ENCODE results near the gene ENOX1. TPM values are rescaled to one million over a fixed set of nuclear protein-coding genes. Genes with fewer than 3 reads are reported as not detected.
A peak's percentile ranks its signal among the peaks of the same experiment; 100 is the strongest.

ENOX1 gene
- polyA plus RNA-seq, 2 of the 4 experiments (the other 2 are of a cell fraction): 0.28 to 0.41 TPM

DNA sequence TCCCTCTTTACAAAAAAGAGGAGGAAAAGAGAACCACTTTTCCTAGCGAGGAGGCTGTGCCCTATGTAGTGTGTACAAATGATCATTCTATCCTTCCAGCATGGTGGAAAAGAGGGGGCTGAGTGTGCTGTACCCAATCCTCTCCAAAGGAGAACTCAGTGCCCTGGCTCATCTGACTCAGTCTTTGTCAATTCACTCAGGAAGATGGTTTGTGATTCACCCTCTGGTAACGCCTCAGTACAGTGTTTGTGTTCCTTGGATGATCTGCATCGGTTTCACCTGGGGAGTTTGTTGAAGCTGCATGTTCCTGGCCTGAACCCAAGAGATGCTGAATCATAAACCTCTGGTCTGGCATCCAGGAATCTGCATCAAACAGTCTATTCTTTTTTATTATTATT is 18.3 kb upstream of the ENOX1 start (continued):
- TF ChIP-seq NPAS2 (CRISPR knock-in tag; IDR thresholded peaks at IDR 0.05; ENCODE audit: borderline replicate concordance) (no peak), KDM5A (IDR thresholded peaks at IDR 0.05) (no peak), CBX8 (IDR thresholded peaks at IDR 0.05) (no peak)

- 3% methylated on average over 5 of the region's 5 CpGs for WGBS (ENCODE audit: missing lambda C conversion rate)
These were observed 17.8 kb upstream of the ENOX1 start for GRCh38 chr13:43804461-43805070.

DNA sequence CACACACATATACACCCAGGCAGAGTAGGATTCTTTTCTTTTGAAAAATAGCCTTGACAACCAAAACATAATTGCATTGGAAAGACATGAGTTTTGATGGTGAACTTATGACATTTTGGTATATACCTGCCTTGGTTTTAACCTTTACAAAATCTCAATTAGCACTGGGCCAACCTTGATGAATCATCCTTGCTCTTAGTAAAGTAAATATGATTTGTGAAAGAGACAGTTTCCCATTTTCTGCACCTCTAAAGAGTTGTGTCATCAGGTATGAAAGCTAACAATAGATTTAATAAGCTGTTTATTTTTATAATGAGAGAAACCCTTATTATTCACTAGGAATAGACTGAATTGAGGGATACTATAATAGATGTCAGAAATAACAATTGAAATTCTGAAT is 15.7 kb upstream of the ENOX1 start:
- CTCF ChIA-PET: interaction anchor here (3.6 kb wide), 1 partner anchor 15 kb away, joined by 21 read pairs; the partner anchor contains the start of gene ENOX1

More at GRCh38 chr13:43804461-43805070, 17.8 kb upstream of the ENOX1 start:
- Histone ChIP-seq H3K27ac (peak overlapping the region; percentile 68 to 81; a peak in 5 of 6 replicates), H3K4me3 (peak overlapping the region; percentile 24; the same call in 1 of the 3 replicates), H3K4me2 (peak overlapping the region; percentile 80), H3K4me1 (peaks cover 8% of the 10 kb centered on the region; the same call in 2 of the 3 replicates), H3K9me3 (no peaks in the 10 kb centered on the region)
- ChIA-PET POLR2A (interaction anchor here (0.9 to 2.0 kb wide), 5 partner anchors 26 to 719 kb away, joined by 3 to 11 read pairs (median 4); partner anchors contain the start of gene LACC1), CTCF (interaction anchor here (0.7 to 3.6 kb wide), 23 partner anchors 8 to 1145 kb away, joined by 3 to 21 read pairs (median 4); partner anchors contain the start of gene ENOX1)
- FAIRE-seq (no peak), ATAC-seq (peak; percentile 65 to 77), DNase-seq (ENCODE audit: low read depth in 1 of 2, low spot score in 1 of 2) (peak; percentile 9 to 51)
- TF ChIP-seq SMC3 (IDR thresholded peaks at IDR 0.05) (peak; percentile 63), RAD21 (conservative IDR thresholded peaks at IDR 0.05 in 1 of 2, IDR thresholded peaks at IDR 0.05 in 1 of 2) (peak; percentile 63 to 66), CTCF (IDR thresholded peaks at IDR 0.05) (peak; percentile 57), HOXA7 (CRISPR knock-in tag; IDR thresholded peaks at IDR 0.05) (no peak)
- TF ChIP-seq, protein P1, sequence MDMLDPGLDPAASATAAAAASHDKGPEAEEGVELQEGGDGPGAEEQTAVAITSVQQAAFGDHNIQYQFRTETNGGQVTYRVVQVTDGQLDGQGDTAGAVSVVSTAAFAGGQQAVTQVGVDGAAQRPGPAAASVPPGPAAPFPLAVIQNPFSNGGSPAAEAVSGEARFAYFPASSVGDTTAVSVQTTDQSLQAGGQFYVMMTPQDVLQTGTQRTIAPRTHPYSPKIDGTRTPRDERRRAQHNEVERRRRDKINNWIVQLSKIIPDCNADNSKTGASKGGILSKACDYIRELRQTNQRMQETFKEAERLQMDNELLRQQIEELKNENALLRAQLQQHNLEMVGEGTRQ (IDR thresholded peaks at IDR 0.05): no peak

DNA sequence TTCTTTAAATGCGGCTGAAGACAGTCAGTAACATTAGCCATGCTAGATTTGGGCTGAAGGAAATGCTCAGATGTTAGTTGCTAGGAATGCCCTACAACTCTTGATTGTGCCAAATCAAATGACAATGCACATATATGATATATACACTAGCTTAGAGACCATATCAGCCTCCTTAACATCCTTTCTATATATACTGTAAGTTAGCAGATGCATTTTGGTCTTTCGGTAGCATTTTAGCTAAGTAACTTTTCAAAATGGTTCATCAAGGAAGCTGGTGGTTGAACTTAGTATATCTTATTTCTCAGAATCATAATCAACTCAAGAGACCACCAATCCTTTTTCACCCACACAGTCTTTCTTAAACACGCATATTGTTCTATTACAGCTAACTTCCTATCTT is 14.1 kb upstream of the ENOX1 start:
- DNase-seq (ENCODE audit: low read depth in 1 of 2, low spot score in 1 of 2) (no peak), ATAC-seq (no peak), FAIRE-seq (no peak)
- Histone ChIP-seq H3K4me2 (no peak overlapping the region), H3K9me3 (no peaks in the 10 kb centered on the region), H3K4me1 (peaks cover 7% of the 10 kb centered on the region; the same call in 2 of the 3 replicates), H3K27ac (no peak overlapping the region; a peak in 1 of 6 replicates), H3K4me3 (no peak overlapping the region)
- POLR2A ChIA-PET: no interaction called here
- WGBS (ENCODE audit: missing lambda C conversion rate): 63% methylated on average over 3 of the region's 3 CpGs
- CTCF ChIA-PET: interaction anchor here (0.8 to 1.8 kb wide), 4 partner anchors 15 to 1206 kb away, joined by 3 to 5 read pairs (median 4); no protein-coding TSS in a partner anchor
- TF ChIP-seq ELK1 (IDR thresholded peaks at IDR 0.05; ENCODE audit: low read depth, low read length) (no peak), FOXS1 (CRISPR knock-in tag; IDR thresholded peaks at IDR 0.05) (no peak), HOXA7 (CRISPR knock-in tag; IDR thresholded peaks at IDR 0.05) (no peak), MYC (IDR thresholded peaks at IDR 0.05; ENCODE audit: borderline replicate concordance, low read length) (no peak), EHF (CRISPR knock-in tag; IDR thresholded peaks at IDR 0.05) (no peak), RCOR1 (IDR thresholded peaks at IDR 0.05; ENCODE audit: low read depth, low read length) (no peak), ZNF302 (CRISPR knock-in tag; IDR thresholded peaks at IDR 0.05) (no peak), SMC3 (IDR thresholded peaks at IDR 0.05) (no peak), ESRRA (IDR thresholded peaks at IDR 0.05; ENCODE audit: borderline replicate concordance, low read length) (no peak), POLR2AphosphoS2 (conservative IDR thresholded peaks at IDR 0.05; ENCODE audit: low read length) (no peak), TFCP2L1 (CRISPR knock-in tag; IDR thresholded peaks at IDR 0.05) (no peak), KDM1A (IDR thresholded peaks at IDR 0.05; ENCODE audit: low read depth) (no peak), ZFP36 (IDR thresholded peaks at IDR 0.05; ENCODE audit: borderline replicate concordance, partially characterized antibody) (no peak)
- TF ChIP-seq, protein P2, sequence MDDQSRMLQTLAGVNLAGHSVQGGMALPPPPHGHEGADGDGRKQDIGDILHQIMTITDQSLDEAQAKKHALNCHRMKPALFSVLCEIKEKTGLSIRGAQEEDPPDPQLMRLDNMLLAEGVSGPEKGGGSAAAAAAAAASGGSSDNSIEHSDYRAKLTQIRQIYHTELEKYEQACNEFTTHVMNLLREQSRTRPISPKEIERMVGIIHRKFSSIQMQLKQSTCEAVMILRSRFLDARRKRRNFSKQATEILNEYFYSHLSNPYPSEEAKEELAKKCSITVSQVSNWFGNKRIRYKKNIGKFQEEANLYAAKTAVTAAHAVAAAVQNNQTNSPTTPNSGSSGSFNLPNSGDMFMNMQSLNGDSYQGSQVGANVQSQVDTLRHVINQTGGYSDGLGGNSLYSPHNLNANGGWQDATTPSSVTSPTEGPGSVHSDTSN (IDR thresholded peaks at IDR 0.05): no peak

More for the DNA sequence above, 15.7 kb upstream of the ENOX1 start:
- no peaks in the 10 kb centered on the region for H3K9me3 ChIP-seq
- H3K27ac ChIP-seq: no peak overlapping the region; a peak in 1 of 6 replicates
- no peak for DNase-seq (ENCODE audit: low read depth in 1 of 2, low spot score in 1 of 2)
- TF ChIP-seq GATA3 (IDR thresholded peaks at IDR 0.05; ENCODE audit: borderline replicate concordance) (no peak), ZNF302 (CRISPR knock-in tag; IDR thresholded peaks at IDR 0.05) (no peak), EHMT2 (IDR thresholded peaks at IDR 0.05; ENCODE audit: low read depth) (no peak), HEYL (CRISPR knock-in tag; IDR thresholded peaks at IDR 0.05) (no peak), SREBF2 (IDR thresholded peaks at IDR 0.05) (no peak)
- TF ChIP-seq, protein P3, sequence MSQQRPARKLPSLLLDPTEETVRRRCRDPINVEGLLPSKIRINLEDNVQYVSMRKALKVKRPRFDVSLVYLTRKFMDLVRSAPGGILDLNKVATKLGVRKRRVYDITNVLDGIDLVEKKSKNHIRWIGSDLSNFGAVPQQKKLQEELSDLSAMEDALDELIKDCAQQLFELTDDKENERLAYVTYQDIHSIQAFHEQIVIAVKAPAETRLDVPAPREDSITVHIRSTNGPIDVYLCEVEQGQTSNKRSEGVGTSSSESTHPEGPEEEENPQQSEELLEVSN (IDR thresholded peaks at IDR 0.05; ENCODE audit: borderline replicate concordance, low read depth): no peak
- no peak for ATAC-seq
- no peak for FAIRE-seq
- H3K4me3 ChIP-seq: no peak overlapping the region
- no peak overlapping the region for H3K4me2 ChIP-seq
- H3K4me1 ChIP-seq: peaks cover 8% of the 10 kb centered on the region; the same call in 2 of the 3 replicates
- POLR2A ChIA-PET: interaction anchor here (1.1 kb wide), 1 partner anchor 1754 kb away, joined by 4 read pairs; the partner anchor contains the start of gene DGKH
